ENCODE results near the gene DDX10. TPM values are rescaled to one million over a fixed set of nuclear protein-coding genes. Genes with fewer than 3 reads are reported as not detected.

DDX10 gene
- total RNA-seq, 1 donor from 2014 or later: 18.3 TPM

GRCh38 chr11:108916935-108917334 lies 252.1 kb downstream of the DDX10 start:
- H3K27ac ChIP-seq: no peak overlapping the region
- intact Hi-C loops (cut with DNase I): no loop called here

GRCh38 chr11:108921211-108921610 lies 256.3 kb downstream of the DDX10 start:
- DNase-seq (no peak), ATAC-seq (no peak)
- no peaks in the 10 kb centered on the region for H3K27me3 ChIP-seq
- no peaks in the 10 kb centered on the region for H3K36me3 ChIP-seq
- intact Hi-C loops (cut with DNase I): no loop called here
- no peak for TF ChIP-seq CTCF (IDR thresholded peaks at IDR 0.05)
- no peaks in the 10 kb centered on the region for H3K9me3 ChIP-seq
- H3K27ac ChIP-seq: no peak overlapping the region
- no peak overlapping the region for H3K4me3 ChIP-seq
- no peaks in the 10 kb centered on the region for H3K4me1 ChIP-seq

More at GRCh38 chr11:108916935-108917334, 252.1 kb downstream of the DDX10 start:
- DNase-seq (no peak), ATAC-seq (no peak)
- H3K36me3 ChIP-seq: no peaks in the 10 kb centered on the region
- no peaks in the 10 kb centered on the region for H3K4me1 ChIP-seq
- TF ChIP-seq CTCF (IDR thresholded peaks at IDR 0.05): no peak
- H3K9me3 ChIP-seq: no peaks in the 10 kb centered on the region
- no peaks in the 10 kb centered on the region for H3K27me3 ChIP-seq
- no peak overlapping the region for H3K4me3 ChIP-seq

- H3K27ac ChIP-seq: no peak overlapping the region
- no peaks in the 10 kb centered on the region for H3K27me3 ChIP-seq
- H3K4me3 ChIP-seq: no peak overlapping the region
- ATAC-seq: no peak
- TF ChIP-seq CTCF (IDR thresholded peaks at IDR 0.05): no peak
- H3K4me1 ChIP-seq: no peaks in the 10 kb centered on the region
- DNase-seq: no peak
- intact Hi-C loops (cut with DNase I): no loop called here
- no peaks in the 10 kb centered on the region for H3K36me3 ChIP-seq
- no peaks in the 10 kb centered on the region for H3K9me3 ChIP-seq
These were observed 257.4 kb downstream of the DDX10 start for GRCh38 chr11:108922241-108922640.

- Histone ChIP-seq H3K9me3 (no peaks in the 10 kb centered on the region), H3K4me1 (no peaks in the 10 kb centered on the region), H3K27ac (no peak overlapping the region), H3K27me3 (no peaks in the 10 kb centered on the region), H3K36me3 (no peaks in the 10 kb centered on the region), H3K4me3 (no peak overlapping the region)
- TF ChIP-seq CTCF (IDR thresholded peaks at IDR 0.05): no peak
- DNase-seq (no peak), ATAC-seq (no peak)
- intact Hi-C loops (cut with DNase I): no loop called here
These were observed 258.5 kb downstream of the DDX10 start for GRCh38 chr11:108923413-108923812.

GRCh38 chr11:108926171-108926840 lies 261.4 kb downstream of the DDX10 start:
- Histone ChIP-seq H3K36me3 (peaks cover 3% of the 10 kb centered on the region), H3K4me3 (no peak overlapping the region), H3K27me3 (no peaks in the 10 kb centered on the region), H3K27ac (no peak overlapping the region), H3K4me1 (no peaks in the 10 kb centered on the region), H3K9me3 (no peaks in the 10 kb centered on the region)
- no peak for TF ChIP-seq CTCF (IDR thresholded peaks at IDR 0.05)
- no peak for ATAC-seq
- intact Hi-C loops (cut with DNase I): no loop called here
- DNase-seq: no peak

Data from upper lobe of right lung (tissue), 1 donor.